Measurements from ENCODE around the gene ZNF776. TPM values are rescaled to one million over a fixed set of nuclear protein-coding genes. Genes with fewer than 3 reads are reported as not detected.

Gene ZNF776
- 100 to 1,000 TPM in 1 of 4 donors, 10 to 100 TPM in 3; 15.0 to 120 (median 16.7) TPM for total RNA-seq

DNA sequence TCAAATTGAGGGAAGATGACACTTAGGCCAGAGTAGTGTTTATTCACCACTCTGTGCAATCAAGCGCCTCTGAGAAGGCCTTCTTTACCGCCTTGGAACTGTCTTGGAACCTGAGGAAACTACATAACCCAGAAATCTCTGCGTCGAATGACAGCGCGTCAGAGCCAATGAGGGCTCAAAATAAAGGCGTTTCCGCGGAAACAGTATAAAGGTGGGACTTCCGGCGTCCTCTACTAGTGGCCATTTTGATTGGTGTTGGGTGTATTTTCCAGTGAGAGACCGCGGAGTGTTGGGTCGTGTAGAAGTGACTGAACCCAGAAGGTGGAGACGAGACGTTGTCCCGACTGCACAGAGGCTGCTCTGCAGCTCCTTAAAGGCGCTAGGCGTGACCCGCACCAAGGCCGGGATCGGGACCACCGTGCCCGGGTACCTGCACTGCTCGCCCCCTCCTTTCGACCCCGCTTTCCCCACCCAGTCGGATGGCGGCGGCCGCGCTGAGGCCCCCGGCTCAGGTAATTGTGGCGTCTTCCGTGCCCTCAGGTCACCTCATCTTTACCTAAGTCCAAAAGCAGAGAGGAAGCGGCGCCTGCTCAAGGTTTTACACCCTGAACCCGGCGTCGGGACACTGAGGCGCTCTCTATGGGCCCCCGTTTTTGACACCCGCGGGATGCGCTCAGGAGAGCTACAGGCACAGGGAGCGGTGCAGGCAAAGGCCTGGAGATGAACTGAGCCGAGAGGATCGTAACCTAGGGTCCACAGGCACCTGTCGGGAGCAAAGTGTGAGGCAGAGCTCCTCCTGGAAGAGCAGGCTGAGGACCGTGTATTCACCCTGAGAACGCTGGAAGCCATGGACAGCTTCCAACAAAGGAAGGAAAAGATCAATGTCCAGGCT, at the start of gene ZNF776:
ZNF776 (plus strand) TSS at position 236 of the 892 bp plus-strand sequence; CDS start at position 480, 244 bp downstream.
- H3K4me3 ChIP-seq: peak within 1 kb of the TSS; percentile 58 to 92 (median 84)
- intact Hi-C loops (cut with DNase I; ENCODE audit: low total_unique reads): no loop called here
- H3K9me3 ChIP-seq: peaks cover 22 to 40% of the 10 kb centered on the region in 2 donors
- in situ Hi-C loops (cut with MboI; ENCODE audit: low pct_ligation_motif_present in 1 of 4, low pct_unique_long_range_greater_than_20kb in 1 of 4, low sequenced_read_pairs in 3 of 4): loop anchor here in 1 of 4 donors (10.0 to 25.0 kb wide), 2 partner anchors 165 to 408 kb away; partner anchors contain the start of genes ZNF329 and ZNF417
- peak within 1 kb of the TSS; percentile 81 to 89 (median 88) for H3K27ac ChIP-seq
- WGBS, 2 donors (ENCODE audit: low coverage in 1 of 2): 2 to 12% methylated on average over 7 to 42 of the region's 51 CpGs
- peaks cover 0 to 14% (median 6%) of the 10 kb centered on the region in 4 donors for H3K4me1 ChIP-seq
- peaks cover 0 to 40% (median 17%) of the 10 kb centered on the region in 4 donors for H3K36me3 ChIP-seq
- no peaks in the 10 kb centered on the region for H3K27me3 ChIP-seq
- TF ChIP-seq POLR2A (IDR thresholded peaks at IDR 0.05) (peak; percentile 45), CTCF (IDR thresholded peaks at IDR 0.05) (peak in 2 of 5 experiments; percentile 6 to 20), POLR2AphosphoS5 (IDR thresholded peaks at IDR 0.05) (peak; percentile 20 to 68 (median 60)), EP300 (IDR thresholded peaks at IDR 0.05; ENCODE audit: low read depth) (no peak)
- DNase-seq: peak; percentile 85

GRCh38 chr19:57701625-57702024, 45.0 kb upstream of the ZNF776 start:
- in situ Hi-C loops (cut with MboI; ENCODE audit: low pct_ligation_motif_present in 1 of 4, low pct_unique_long_range_greater_than_20kb in 1 of 4, low sequenced_read_pairs in 3 of 4): no loop called here
- no peak overlapping the region for H3K4me3 ChIP-seq
- intact Hi-C loops (cut with DNase I; ENCODE audit: low total_unique reads): no loop called here
- DNase-seq: no peak
- TF ChIP-seq CTCF (IDR thresholded peaks at IDR 0.05) (no peak), POLR2A (IDR thresholded peaks at IDR 0.05) (no peak), EP300 (IDR thresholded peaks at IDR 0.05; ENCODE audit: low read depth) (no peak), POLR2AphosphoS5 (IDR thresholded peaks at IDR 0.05) (no peak)
- H3K27me3 ChIP-seq: no peaks in the 10 kb centered on the region
- WGBS, 2 donors (ENCODE audit: low coverage in 1 of 2): 88 to 96% methylated on average over 4 to 6 of the region's 6 CpGs
- no peak overlapping the region for H3K27ac ChIP-seq
- peaks cover 54 to 79% of the 10 kb centered on the region in 2 donors for H3K9me3 ChIP-seq
- H3K36me3 ChIP-seq: no peaks in the 10 kb centered on the region
- no peaks in the 10 kb centered on the region for H3K4me1 ChIP-seq

DNA sequence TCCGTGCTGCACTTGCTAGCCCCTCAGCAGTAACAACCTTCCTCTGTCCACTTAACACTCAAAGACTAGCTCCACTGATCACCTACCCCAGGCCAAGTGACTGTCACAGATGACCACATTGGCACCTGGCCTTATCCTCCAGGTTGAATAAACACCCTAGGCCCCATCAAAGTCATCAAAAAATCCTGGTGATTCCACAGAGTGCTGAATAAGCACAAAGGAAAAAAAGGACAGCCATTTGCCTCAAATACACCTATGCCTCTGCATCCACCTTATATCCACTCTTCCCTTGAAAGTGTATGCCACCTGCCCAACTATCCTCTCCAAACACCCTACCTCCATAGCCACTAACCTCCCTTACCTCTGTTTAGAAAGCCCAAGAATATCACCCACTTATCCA, 40.3 kb upstream of the ZNF776 start:
- Histone ChIP-seq H3K27ac (no peak overlapping the region), H3K27me3 (no peaks in the 10 kb centered on the region), H3K9me3 (peaks cover 46 to 59% of the 10 kb centered on the region in 2 donors), H3K4me1 (peaks cover 0 to 4% (median 0%) of the 10 kb centered on the region in 4 donors), H3K36me3 (no peaks in the 10 kb centered on the region), H3K4me3 (no peak overlapping the region)
- TF ChIP-seq CTCF (IDR thresholded peaks at IDR 0.05): no peak
- TF ChIP-seq POLR2A (IDR thresholded peaks at IDR 0.05): no peak
- no peak for TF ChIP-seq EP300 (IDR thresholded peaks at IDR 0.05; ENCODE audit: low read depth)
- no peak for TF ChIP-seq POLR2AphosphoS5 (IDR thresholded peaks at IDR 0.05)
- intact Hi-C loops (cut with DNase I; ENCODE audit: low total_unique reads): no loop called here
- DNase-seq: no peak
- in situ Hi-C loops (cut with MboI; ENCODE audit: low pct_ligation_motif_present in 1 of 4, low pct_unique_long_range_greater_than_20kb in 1 of 4, low sequenced_read_pairs in 3 of 4): no loop called here
- WGBS, 2 donors (ENCODE audit: low coverage in 1 of 2): 100% methylated on average over 1 of the region's 1 CpG; no CpG with 5 or more reads in 1 of the 2 donors

GRCh38 chr19:57708641-57709361, 37.8 kb upstream of the ZNF776 start, which contains the start of gene ZNF154:
TSS of gene ZNF154 (minus strand) at chr19:57709204. CDS start at chr19:57708971, 233 bp downstream.
- WGBS, 2 donors (ENCODE audit: low coverage in 1 of 2): 44% methylated on average over 53 of the region's 53 CpGs; no CpG with 5 or more reads in 1 of the 2 donors
- no peaks in the 10 kb centered on the region for H3K27me3 ChIP-seq
- peak within 1 kb of the TSS; percentile 68 to 82 (median 77) for H3K27ac ChIP-seq
- H3K36me3 ChIP-seq: no peaks in the 10 kb centered on the region
- H3K4me3 ChIP-seq: peak within 1 kb of the TSS; percentile 18 to 51 (median 35)
- DNase-seq: peak; percentile 48
- TF ChIP-seq EP300 (IDR thresholded peaks at IDR 0.05; ENCODE audit: low read depth) (no peak), POLR2AphosphoS5 (IDR thresholded peaks at IDR 0.05) (no peak), POLR2A (IDR thresholded peaks at IDR 0.05) (no peak), CTCF (IDR thresholded peaks at IDR 0.05) (no peak)
- in situ Hi-C loops (cut with MboI; ENCODE audit: low pct_ligation_motif_present in 1 of 4, low pct_unique_long_range_greater_than_20kb in 1 of 4, low sequenced_read_pairs in 3 of 4): no loop called here
- H3K9me3 ChIP-seq: peaks cover 26 to 36% of the 10 kb centered on the region in 2 donors
- peaks cover 0 to 4% (median 0%) of the 10 kb centered on the region in 4 donors for H3K4me1 ChIP-seq
- intact Hi-C loops (cut with DNase I; ENCODE audit: low total_unique reads): no loop called here

Data from transverse colon (tissue), 4 donors.